Effector CD8-positive, alpha-beta T cell (primary cell): Measurements from ENCODE around the gene EXOC4.
"Not testable (repeated sequence)": the region's sequence is repeated elsewhere in the genome, so short reads cannot be mapped to it uniquely, and the experiment has no call there.

Experiments
- DNase-seq: peaks from one replicate; lab custom pipeline; 2025; lab: John Stamatoyannopoulos, UW

EXOC4 gene

GRCh38 chr7:133315332-133316040 lies 62.6 kb downstream of the EXOC4 start:
- no peak for DNase-seq

GRCh38 chr7:133319842-133320241 lies 67.0 kb downstream of the EXOC4 start:
- DNase-seq: no peak

GRCh38 chr7:133320891-133321290 lies 68.0 kb downstream of the EXOC4 start:
- no peak for DNase-seq

GRCh38 chr7:133321366-133321765 lies 68.5 kb downstream of the EXOC4 start:
- not testable (repeated sequence) for DNase-seq

- DNase-seq: not testable (repeated sequence)
Measured at GRCh38 chr7:133326745-133327144, 73.9 kb downstream of the EXOC4 start.

- DNase-seq: not testable (repeated sequence)
Measured at GRCh38 chr7:133328021-133328420, 75.1 kb downstream of the EXOC4 start.

GRCh38 chr7:133330085-133330484 lies 77.2 kb downstream of the EXOC4 start:
- DNase-seq: no peak

- no peak for DNase-seq
Measured at GRCh38 chr7:133331861-133332260, 79.0 kb downstream of the EXOC4 start.

GRCh38 chr7:133339772-133340171 lies 86.9 kb downstream of the EXOC4 start:
- no peak for DNase-seq

- no peak for DNase-seq
Measured at GRCh38 chr7:133344275-133344674, 91.4 kb downstream of the EXOC4 start.

GRCh38 chr7:133345690-133346421 lies 93.0 kb downstream of the EXOC4 start:
- DNase-seq: no peak

- no peak for DNase-seq
Measured at GRCh38 chr7:133348250-133348649, 95.4 kb downstream of the EXOC4 start.

GRCh38 chr7:133349101-133349500 lies 96.2 kb downstream of the EXOC4 start:
- no peak for DNase-seq

- DNase-seq: no peak
Measured at GRCh38 chr7:133352430-133352829, 99.6 kb downstream of the EXOC4 start.

- DNase-seq: no peak
Measured at GRCh38 chr7:133353775-133354174, 100.9 kb downstream of the EXOC4 start.

GRCh38 chr7:133354546-133355324 lies 101.9 kb downstream of the EXOC4 start:
- DNase-seq: no peak

GRCh38 chr7:133355325-133355708 lies 102.4 kb downstream of the EXOC4 start:
- no peak for DNase-seq

- DNase-seq: no peak
Measured at GRCh38 chr7:133355822-133356221, 102.9 kb downstream of the EXOC4 start.

- no peak for DNase-seq
Measured at GRCh38 chr7:133358708-133359107, 105.8 kb downstream of the EXOC4 start.

- DNase-seq: no peak
Measured at GRCh38 chr7:133359449-133359848, 106.6 kb downstream of the EXOC4 start.

GRCh38 chr7:133360201-133360600 lies 107.3 kb downstream of the EXOC4 start:
- DNase-seq: no peak

GRCh38 chr7:133361806-133362205 lies 108.9 kb downstream of the EXOC4 start:
- DNase-seq: no peak
